Liver (tissue), 3 donors: ENCODE data around the gene S100PBP.

Experiments used
- CTCF ChIP-seq: fragments of 150-350 bp; IDR thresholded peaks from 2 replicates; pipeline ENCODE4 v1.5.1; 2017; ENCODE audit warnings: improper control_type of control experiment, low read depth, low read length; ENCODE audit not compliant: missing input control
- EGR1 ChIP-seq, 2 donors: IDR thresholded peaks; 2 replicates each; pipeline ENCODE4 v1.6.1; 2016 to 2018; ENCODE audit warnings: antibody characterized with exemption in 2 of 2, low read depth in 2 of 2
- FOXA1 ChIP-seq: IDR thresholded peaks from 2 replicates; pipeline ENCODE4 v1.6.1; 2016; ENCODE audit warnings: antibody characterized with exemption
- GABPA ChIP-seq, 2 donors: IDR thresholded peaks in 1 of 2; conservative IDR thresholded peaks in 1 of 2; 2 replicates each; pipeline ENCODE4 v1.6.1; 2016; ENCODE audit warnings: antibody characterized with exemption in 2 of 2, mild to moderate bottlenecking in 1 of 2, moderate library complexity in 1 of 2
- JUND ChIP-seq, 2 donors: IDR thresholded peaks; 2 replicates each; pipeline ENCODE4 v1.6.1; 2016; ENCODE audit warnings: antibody characterized with exemption in 2 of 2
- MAX ChIP-seq: IDR thresholded peaks from 2 replicates; pipeline ENCODE4 v1.6.1; 2016; ENCODE audit warnings: antibody characterized with exemption
- NR2F2 ChIP-seq: IDR thresholded peaks from 2 replicates; pipeline ENCODE4 v1.6.1; 2016; ENCODE audit warnings: antibody characterized with exemption
- RAD21 ChIP-seq, 2 donors: IDR thresholded peaks; 2 replicates each; pipeline ENCODE4 v1.6.1; 2016; ENCODE audit warnings: antibody characterized with exemption in 2 of 2, mild to moderate bottlenecking in 2 of 2
- REST ChIP-seq: IDR thresholded peaks from 2 replicates; pipeline ENCODE4 v1.6.1; 2016; ENCODE audit warnings: antibody characterized with exemption, mild to moderate bottlenecking
- SP1 ChIP-seq: IDR thresholded peaks from 2 replicates; pipeline ENCODE4 v1.6.1; 2018; ENCODE audit warnings: antibody characterized with exemption, mild to moderate bottlenecking
- TAF1 ChIP-seq: conservative IDR thresholded peaks from 2 replicates; pipeline ENCODE4 v1.6.1; 2016; ENCODE audit warnings: antibody characterized with exemption, mild to moderate bottlenecking
- YY1 ChIP-seq: IDR thresholded peaks from 2 replicates; pipeline ENCODE4 v1.6.1; 2016; ENCODE audit warnings: antibody characterized with exemption, mild to moderate bottlenecking
- TF ChIP-seq, protein P1 (sequence below): IDR thresholded peaks from 2 replicates; pipeline ENCODE4 v1.6.1; 2016; ENCODE audit warnings: antibody characterized with exemption
- TF ChIP-seq, protein P2 (sequence below): IDR thresholded peaks from 2 replicates; pipeline ENCODE4 v1.6.1; 2016; ENCODE audit warnings: antibody characterized with exemption
- donor health status: healthy.
- donor health status: healthy.

DNA sequence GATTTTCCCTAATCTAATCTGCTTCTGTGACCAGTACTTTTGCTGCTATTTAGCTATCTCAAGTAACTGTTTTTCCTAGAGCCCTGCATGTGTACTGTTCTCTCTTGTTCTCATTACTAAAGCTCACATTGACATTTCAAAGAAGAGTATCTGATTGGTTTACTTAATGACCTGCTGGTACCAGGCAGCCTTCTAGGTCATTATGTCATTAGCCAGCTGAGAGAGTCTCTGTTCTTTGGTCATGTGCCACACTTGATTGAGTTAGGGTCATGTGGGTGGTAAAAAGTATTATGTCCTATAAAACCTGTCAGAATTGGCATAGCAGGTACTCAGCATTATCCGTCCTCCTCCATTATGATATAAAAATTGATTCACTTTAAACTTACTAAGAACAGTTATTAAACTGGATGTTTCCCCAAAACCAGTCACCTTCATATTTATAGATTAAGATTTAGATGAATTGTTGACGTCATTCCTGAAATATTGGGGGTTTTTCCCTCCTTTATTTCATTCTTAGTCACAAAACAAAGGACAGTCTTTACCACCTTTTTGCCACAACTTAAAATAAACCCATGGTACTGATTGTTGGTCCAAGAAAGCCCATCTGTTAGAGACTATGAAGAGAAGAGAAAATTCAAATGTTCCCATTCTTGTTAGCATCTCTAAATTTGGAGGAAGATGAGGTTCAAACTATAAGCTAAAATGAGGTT is 31.1 kb downstream of the S100PBP start:
- TF ChIP-seq EGR1 (IDR thresholded peaks at IDR 0.05; ENCODE audit: low read depth in 2 of 2) (no peak), CTCF (no peak), NR2F2 (no peak), YY1 (no peak), MAX (no peak), JUND (IDR thresholded peaks at IDR 0.05) (no peak), GABPA (IDR thresholded peaks at IDR 0.05 in 1 of 2, conservative IDR thresholded peaks at IDR 0.05 in 1 of 2) (no peak), REST (no peak), RAD21 (IDR thresholded peaks at IDR 0.05) (no peak), SP1 (no peak), TAF1 (no peak), FOXA1 (no peak)
- TF ChIP-seq, protein P1, sequence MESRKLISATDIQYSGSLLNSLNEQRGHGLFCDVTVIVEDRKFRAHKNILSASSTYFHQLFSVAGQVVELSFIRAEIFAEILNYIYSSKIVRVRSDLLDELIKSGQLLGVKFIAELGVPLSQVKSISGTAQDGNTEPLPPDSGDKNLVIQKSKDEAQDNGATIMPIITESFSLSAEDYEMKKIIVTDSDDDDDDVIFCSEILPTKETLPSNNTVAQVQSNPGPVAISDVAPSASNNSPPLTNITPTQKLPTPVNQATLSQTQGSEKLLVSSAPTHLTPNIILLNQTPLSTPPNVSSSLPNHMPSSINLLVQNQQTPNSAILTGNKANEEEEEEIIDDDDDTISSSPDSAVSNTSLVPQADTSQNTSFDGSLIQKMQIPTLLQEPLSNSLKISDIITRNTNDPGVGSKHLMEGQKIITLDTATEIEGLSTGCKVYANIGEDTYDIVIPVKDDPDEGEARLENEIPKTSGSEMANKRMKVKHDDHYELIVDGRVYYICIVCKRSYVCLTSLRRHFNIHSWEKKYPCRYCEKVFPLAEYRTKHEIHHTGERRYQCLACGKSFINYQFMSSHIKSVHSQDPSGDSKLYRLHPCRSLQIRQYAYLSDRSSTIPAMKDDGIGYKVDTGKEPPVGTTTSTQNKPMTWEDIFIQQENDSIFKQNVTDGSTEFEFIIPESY = no peak
- TF ChIP-seq, protein P2, sequence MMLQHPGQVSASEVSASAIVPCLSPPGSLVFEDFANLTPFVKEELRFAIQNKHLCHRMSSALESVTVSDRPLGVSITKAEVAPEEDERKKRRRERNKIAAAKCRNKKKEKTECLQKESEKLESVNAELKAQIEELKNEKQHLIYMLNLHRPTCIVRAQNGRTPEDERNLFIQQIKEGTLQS = no peak
